H1 (cell line): ENCODE measurements around the gene PRKD1. TPM values are rescaled to one million over a fixed set of nuclear protein-coding genes. Genes with fewer than 3 reads are reported as not detected.

Experiments used
- CTCF ChIA-PET: fragments of 300-600 bp; sonication (Branson Sonifier 250); formaldehyde crosslinking; loops from one replicate; lab custom pipeline; 2021; ENCODE audit not compliant: partially characterized antibody; lab: Charles Lee
- POLR2A ChIA-PET: fragments of 300-600 bp; sonication (Branson Sonifier 250); formaldehyde crosslinking; loops from one replicate; lab custom pipeline; 2021; ENCODE audit warnings: inconsistent platforms; ENCODE audit not compliant: partially characterized antibody; lab: Charles Lee
- DNase-seq, 2 experiments: peaks; one replicate each; pipeline versions ENCODE4 v3.0.0 to v3.0.0-alpha.2; 2010 to 2022; ENCODE audit warnings: low spot score in 2 of 2, low read depth in 1 of 2, mixed read lengths in 1 of 2
- FAIRE-seq: peaks from 2 replicates; lab custom pipeline; 2011; peaks lifted over from hg19 to GRCh38; lab: Jason Lieb, UNC
- H2AFZ ChIP-seq: 2 replicates; pipeline ENCODE4 v1.8.1; 2012; ENCODE audit warnings: low read length, inconsistent platforms
- H2AK5ac ChIP-seq: 2 replicates; pipeline ENCODE4 v1.6.1; 2013; ENCODE audit warnings: low read depth, low read length
- H2BK120ac ChIP-seq: replicated peaks from 2 replicates; pipeline ENCODE3; 2013; ENCODE audit warnings: low read depth, low read length, inconsistent platforms
- H2BK12ac ChIP-seq: 2 replicates; pipeline ENCODE4 v1.6.1; 2013; ENCODE audit warnings: low read depth, low read length
- H2BK15ac ChIP-seq: 2 replicates; pipeline ENCODE4 v1.6.1; 2013; ENCODE audit warnings: low read length
- H2BK20ac ChIP-seq: 2 replicates; pipeline ENCODE4 v1.6.1; 2013; ENCODE audit warnings: low read length
- H2BK5ac ChIP-seq: 2 replicates; pipeline ENCODE4 v1.6.1; 2013; ENCODE audit warnings: low read depth, low read length
- H3K14ac ChIP-seq: 2 replicates; pipeline ENCODE4 v1.6.1; 2013; ENCODE audit warnings: inconsistent platforms; ENCODE audit not compliant: insufficient read length
- H3K18ac ChIP-seq: 2 replicates; pipeline ENCODE4 v1.6.1; 2013; ENCODE audit warnings: low read length; ENCODE audit errors: extremely low read depth
- H3K23ac ChIP-seq: 2 replicates; pipeline ENCODE4 v1.6.1; 2013; ENCODE audit warnings: inconsistent platforms; ENCODE audit not compliant: insufficient read length
- H3K23me2 ChIP-seq: 2 replicates; pipeline ENCODE4 v1.6.1; 2013; ENCODE audit warnings: low read depth, low read length
- H3K27ac ChIP-seq: 2 replicates; pipeline ENCODE4 v1.6.1; 2011; ENCODE audit warnings: low read depth, low read length, inconsistent platforms
- H3K27me3 ChIP-seq, 4 experiments: replicated peaks in 1 of 4; 1 replicate in 1 of 4; 2 replicates in 3 of 4; pipeline versions ENCODE4 v1.6.1 to v1.8.1; 2011 to 2013; ENCODE audit warnings: low read length in 3 of 4, mild to moderate bottlenecking in 3 of 4, inconsistent platforms in 2 of 4, mixed read lengths in 2 of 4, moderate library complexity in 1 of 4; ENCODE audit not compliant: control insufficient read depth in 3 of 4, insufficient read depth in 3 of 4; ENCODE audit errors: extremely low read depth in 1 of 4
- H3K36me3 ChIP-seq, 4 experiments: 2 replicates each; pipeline versions ENCODE4 v1.6.1 to v1.8.1; 2011 to 2013; ENCODE audit warnings: mild to moderate bottlenecking in 4 of 4, low read length in 3 of 4, moderate library complexity in 2 of 4, control low read depth in 1 of 4, inconsistent platforms in 1 of 4; ENCODE audit not compliant: insufficient read depth in 4 of 4, control insufficient read depth in 2 of 4
- H3K4ac ChIP-seq: replicated peaks from 2 replicates; pipeline ENCODE3; 2013; ENCODE audit warnings: low read length, low read depth, mixed read lengths, inconsistent platforms; ENCODE audit not compliant: insufficient read length
- H3K4me1 ChIP-seq, 4 experiments: replicated peaks in 1 of 4; 1 replicate in 1 of 4; 2 replicates in 3 of 4; pipeline versions ENCODE4 v1.6.1 to v1.8.1; 2011 to 2013; ENCODE audit warnings: low read length in 3 of 4, inconsistent platforms in 2 of 4, mixed read lengths in 1 of 4; ENCODE audit not compliant: insufficient read depth in 4 of 4, control insufficient read depth in 3 of 4
- H3K4me2 ChIP-seq, 2 experiments: 2 replicates each; pipeline versions ENCODE4 v1.6.1 to v1.8.1; 2011 to 2013; ENCODE audit warnings: low read depth in 2 of 2, low read length in 2 of 2, control low read depth in 1 of 2, inconsistent platforms in 1 of 2, mild to moderate bottlenecking in 1 of 2; ENCODE audit not compliant: insufficient read depth in 1 of 2
- H3K4me3 ChIP-seq, 4 experiments: fragments of 200-600, 300-600 bp in 1 of 4; sonication (generic), shearing (Covaris generic), sonication (Bioruptor Twin) in 1 of 4; 2 replicates each; pipeline versions ENCODE4 v1.5.1 to v1.8.1; 2011 to 2016; ENCODE audit warnings: low read length in 4 of 4, low read depth in 3 of 4, control low read depth in 2 of 4, inconsistent platforms in 2 of 4, mild to moderate bottlenecking in 2 of 4, mixed read lengths in 1 of 4, moderate library complexity in 1 of 4; ENCODE audit not compliant: insufficient read depth in 2 of 4; ENCODE audit errors: extremely low read depth in 1 of 4
- H3K56ac ChIP-seq: replicated peaks from 2 replicates; pipeline ENCODE3; 2013; ENCODE audit warnings: low read depth, mild to moderate bottlenecking, mixed read lengths, low read length, inconsistent platforms; ENCODE audit not compliant: insufficient read length
- H3K79me1 ChIP-seq: 2 replicates; pipeline ENCODE4 v1.6.1; 2013; ENCODE audit warnings: low read depth, low read length, control low read depth
- H3K79me2 ChIP-seq, 2 experiments: 2 replicates each; pipeline versions ENCODE4 v1.6.1 to v1.8.1; 2012 to 2013; ENCODE audit warnings: low read length in 2 of 2, mild to moderate bottlenecking in 2 of 2, inconsistent platforms in 1 of 2; ENCODE audit not compliant: insufficient read depth in 2 of 2, control insufficient read depth in 1 of 2
- H3K9ac ChIP-seq, 4 experiments: replicated peaks in 1 of 4; 1 replicate in 1 of 4; 2 replicates in 3 of 4; pipeline versions ENCODE4 v1.6.1 to v1.8.1; 2011 to 2013; ENCODE audit warnings: low read depth in 3 of 4, low read length in 3 of 4, control low read depth in 2 of 4, mild to moderate bottlenecking in 2 of 4, moderate library complexity in 2 of 4, inconsistent platforms in 1 of 4; ENCODE audit errors: extremely low read depth in 1 of 4
- H3K9me3 ChIP-seq, 2 experiments: 2 replicates each; pipeline versions ENCODE4 v1.6.1 to v1.8.1; 2012 to 2013; ENCODE audit warnings: mild to moderate bottlenecking in 2 of 2, moderate library complexity in 2 of 2, control low read depth in 1 of 2, inconsistent platforms in 1 of 2, low read depth in 1 of 2, low read length in 1 of 2, mixed read lengths in 1 of 2; ENCODE audit not compliant: insufficient read depth in 2 of 2
- H4K20me1 ChIP-seq, 2 experiments: replicated peaks in 1 of 2; 2 replicates each; pipeline versions ENCODE3 to v1.8.1; 2011 to 2013; ENCODE audit warnings: inconsistent platforms in 2 of 2, low read length in 2 of 2, mild to moderate bottlenecking in 1 of 2; ENCODE audit not compliant: insufficient read depth in 2 of 2, control insufficient read depth in 1 of 2
- H4K5ac ChIP-seq: 2 replicates; pipeline ENCODE4 v1.6.1; 2013; ENCODE audit warnings: low read length, low read depth, mixed read lengths, inconsistent platforms; ENCODE audit not compliant: insufficient read length
- H4K8ac ChIP-seq: 2 replicates; pipeline ENCODE4 v1.8.0; 2013; ENCODE audit warnings: mild to moderate bottlenecking, moderate library complexity, low read length, inconsistent platforms; ENCODE audit not compliant: insufficient read depth; ENCODE audit errors: extremely low read depth
- H4K91ac ChIP-seq: replicated peaks from 2 replicates; pipeline ENCODE3; 2013; ENCODE audit warnings: low read length, mixed read lengths, inconsistent platforms; ENCODE audit not compliant: insufficient read length
- SRF ChIP-seq: IDR thresholded peaks from 2 replicates; pipeline ENCODE4 v1.6.1; 2011; ENCODE audit warnings: mild to moderate bottlenecking, low read depth, low read length, moderate library complexity
- TAF7 ChIP-seq: optimal IDR thresholded peaks from 2 replicates; pipeline ENCODE3; 2011; ENCODE audit warnings: low read depth, mild to moderate bottlenecking, inconsistent platforms, low read length, moderate library complexity, borderline replicate concordance
- WGBS, 2 experiments: shearing (Covaris generic) in 1 of 2; methylation state at CpG; one replicate each; pipeline versions ENCODE4 v1.1.6 to v1.1.7; 2013 to 2015; ENCODE audit warnings: low lambda C conversion rate in 2 of 2, mixed read lengths in 2 of 2, inconsistent platforms in 1 of 2, low coverage in 1 of 2, missing lambda C conversion rate in 1 of 2; ENCODE audit not compliant: insufficient replicate concordance in 2 of 2, insufficient coverage in 1 of 2, insufficient read length in 1 of 2; ENCODE audit errors: extremely low coverage in 1 of 2, missing lambda C conversion rate in 1 of 2; 5-methylcytosine and 5-hydroxymethylcytosine counted together
- polyA plus RNA-seq, 7 experiments: library from polyadenylated mRNA; depleted of rRNA in 3 of 7; stranded (reverse) in 5 of 7; unstranded in 2 of 7; fragments of >200 nt in 5 of 7; fragments of 200-250 nt in 2 of 7; gene quantifications; 1 replicate in 5 of 7; 2 replicates in 1 of 7; 4 replicates in 1 of 7; pipeline versions ENCODE4 v1.2.1 to v1.2.3, GENCODE V29; 2011 to 2013; ENCODE audit warnings: missing spikeins in 2 of 7, mixed read lengths in 2 of 7
- total RNA-seq: library from RNA; stranded (reverse); fragmentation: NEBNext Ultra II Directional; extraction: Animal tissue kit (Norgen Biotek cat#: 25700); gene quantifications from 2 replicates; pipeline ENCODE4 v1.2.1, GENCODE V29; 2021

PRKD1 gene
- total and polyA plus RNA-seq, 2 of the 8 experiments (the other 6 are each of a cell fraction or from before 2014, with no cell fraction given), result 3.6 to 6.8 TPM

GRCh38 chr14:29716150-29716549, 211.5 kb downstream of the PRKD1 start:
- no peaks in the 10 kb centered on the region for H3K9me3 ChIP-seq
- no peak overlapping the region for H2BK5ac ChIP-seq
- H3K23me2 ChIP-seq, result no peaks in the 10 kb centered on the region
- H3K27ac ChIP-seq, result no peak overlapping the region
- H3K27me3 ChIP-seq, result no peaks in the 10 kb centered on the region
- H3K23ac ChIP-seq, result no peak overlapping the region
- no peak overlapping the region for H3K18ac ChIP-seq
- H3K36me3 ChIP-seq, result no peaks in the 10 kb centered on the region
- no peak overlapping the region for H3K56ac ChIP-seq
- H2BK120ac ChIP-seq, result no peak overlapping the region
- H3K79me1 ChIP-seq, result no peaks in the 10 kb centered on the region
- H4K8ac ChIP-seq, result no peak overlapping the region
- H3K4me1 ChIP-seq, result no peaks in the 10 kb centered on the region
- no peak overlapping the region for H2BK15ac ChIP-seq
- H2AK5ac ChIP-seq, result no peak overlapping the region
- no peak overlapping the region for H3K14ac ChIP-seq
- H2BK20ac ChIP-seq, result no peak overlapping the region
- H4K91ac ChIP-seq, result no peak overlapping the region
- WGBS, 2 experiments, result 82% methylated on average over 1 of the region's 1 CpG; no CpG with 5 or more reads in 1 of the 2 experiments
- H2BK12ac ChIP-seq, result no peak overlapping the region
- TF ChIP-seq TAF7, result no peak
- TF ChIP-seq SRF, result no peak
- H3K4me2 ChIP-seq, result no peak overlapping the region
- ChIA-PET CTCF (no interaction called here), POLR2A (no interaction called here)
- no peaks in the 10 kb centered on the region for H3K79me2 ChIP-seq
- H3K9ac ChIP-seq, result no peak overlapping the region
- no peaks in the 10 kb centered on the region for H4K20me1 ChIP-seq
- no peak for FAIRE-seq
- no peak for DNase-seq
- no peak overlapping the region for H3K4ac ChIP-seq
- H4K5ac ChIP-seq, result no peak overlapping the region
- no peak overlapping the region for H2AFZ ChIP-seq
- no peak overlapping the region for H3K4me3 ChIP-seq
